ENCODE data around the gene FOXP1.
A peak's percentile ranks its signal among the peaks of the same experiment; 100 is the strongest.

GRCh38 chr3:71064291-71064955 lies 519.1 kb downstream of the FOXP1 start:
- TF ChIP-seq POLR2A (conservative IDR thresholded peaks at IDR 0.05): no peak
- TF ChIP-seq ZNF584 (CRISPR knock-in tag; IDR thresholded peaks at IDR 0.05; ENCODE audit: low read depth): no peak
- TF ChIP-seq ZBTB12 (CRISPR knock-in tag; IDR thresholded peaks at IDR 0.05): no peak
- TF ChIP-seq EP300 (IDR thresholded peaks at IDR 0.05; ENCODE audit: low read length): no peak
- no peak for TF ChIP-seq POLR2AphosphoS5 (IDR thresholded peaks at IDR 0.05; ENCODE audit: control insufficient read depth, insufficient read depth, low read depth, low read length)
- TF ChIP-seq ZNF24 (IDR thresholded peaks at IDR 0.05): no peak
- no peak for TF ChIP-seq CTCF (IDR thresholded peaks at IDR 0.05 in 2 of 3, conservative IDR thresholded peaks at IDR 0.05 in 1 of 3; ENCODE audit: insufficient read depth in 2 of 3, low read depth in 1 of 3, low read length in 3 of 3)
- no peak for TF ChIP-seq NFIC (IDR thresholded peaks at IDR 0.05)
- TF ChIP-seq ZNF384 (IDR thresholded peaks at IDR 0.05; ENCODE audit: low read depth, low read length): 0 out of 2 replicates have a peak, but pooled peaks have one; percentile 32
- no peak for TF ChIP-seq ATF3 (IDR thresholded peaks at IDR 0.05)
- TF ChIP-seq ATF3 (CRISPR knock-in tag; conservative IDR thresholded peaks at IDR 0.05): no peak
- no peak for TF ChIP-seq POLR2AphosphoS2 (IDR thresholded peaks at IDR 0.05; ENCODE audit: low read length)
- TF ChIP-seq EZH2 (IDR thresholded peaks at IDR 0.05; ENCODE audit: borderline replicate concordance, low read depth, low read length): no peak
- TF ChIP-seq CTBP1 (IDR thresholded peaks at IDR 0.05; ENCODE audit: borderline replicate concordance): no peak
- no peak for TF ChIP-seq RAD21 (CRISPR knock-in tag; conservative IDR thresholded peaks at IDR 0.05 in 1 of 2, IDR thresholded peaks at IDR 0.05 in 1 of 2)
